HFF-Myc (cell line): ENCODE measurements around the gene PRSS53.

Experiments used
- DNase-seq: peaks from one replicate; pipeline ENCODE4 v3.0.0-alpha.2; 2011; ENCODE audit warnings: low read depth; ENCODE audit errors: extremely low read depth
- H3K4me3 ChIP-seq: replicated peaks from 2 replicates; pipeline ENCODE4 v1.5.1; 2011; ENCODE audit warnings: low read depth, mild to moderate bottlenecking, control low read depth, low read length
- TF ChIP-seq, protein P1 (sequence below): IDR thresholded peaks from 2 replicates; pipeline ENCODE4 v1.5.1; 2012; ENCODE audit warnings: mild to moderate bottlenecking, low read depth, low read length, control low read depth; ENCODE audit errors: missing control alignments

Gene PRSS53

DNA sequence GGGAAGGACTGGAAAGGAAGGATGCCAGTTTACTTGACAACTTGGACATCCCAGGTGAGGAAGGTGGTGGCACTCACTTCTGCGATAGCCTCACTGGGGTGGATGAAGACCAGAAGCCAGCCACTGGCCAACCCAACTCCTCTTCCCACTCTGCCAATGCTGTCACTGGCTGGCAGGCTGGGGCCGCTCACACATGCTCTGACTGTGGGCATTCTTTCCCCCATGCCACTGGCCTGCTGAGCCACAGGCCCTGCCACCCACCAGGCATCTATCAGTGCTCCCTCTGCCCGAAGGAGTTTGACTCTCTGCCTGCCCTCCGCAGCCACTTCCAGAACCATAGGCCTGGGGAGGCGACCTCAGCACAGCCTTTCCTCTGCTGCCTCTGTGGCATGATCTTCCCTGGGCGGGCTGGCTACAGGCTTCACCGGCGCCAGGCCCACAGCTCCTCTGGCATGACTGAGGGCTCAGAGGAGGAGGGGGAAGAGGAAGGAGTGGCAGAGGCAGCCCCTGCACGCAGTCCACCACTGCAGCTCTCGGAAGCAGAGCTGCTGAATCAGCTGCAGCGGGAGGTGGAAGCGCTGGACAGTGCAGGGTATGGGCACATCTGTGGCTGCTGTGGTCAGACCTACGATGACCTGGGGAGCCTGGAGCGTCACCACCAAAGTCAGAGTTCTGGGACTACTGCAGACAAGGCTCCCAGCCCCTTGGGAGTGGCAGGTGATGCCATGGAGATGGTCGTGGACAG, 10.0 kb downstream of the PRSS53 start:
- DNase-seq, result no peak
- TF ChIP-seq, protein P1, sequence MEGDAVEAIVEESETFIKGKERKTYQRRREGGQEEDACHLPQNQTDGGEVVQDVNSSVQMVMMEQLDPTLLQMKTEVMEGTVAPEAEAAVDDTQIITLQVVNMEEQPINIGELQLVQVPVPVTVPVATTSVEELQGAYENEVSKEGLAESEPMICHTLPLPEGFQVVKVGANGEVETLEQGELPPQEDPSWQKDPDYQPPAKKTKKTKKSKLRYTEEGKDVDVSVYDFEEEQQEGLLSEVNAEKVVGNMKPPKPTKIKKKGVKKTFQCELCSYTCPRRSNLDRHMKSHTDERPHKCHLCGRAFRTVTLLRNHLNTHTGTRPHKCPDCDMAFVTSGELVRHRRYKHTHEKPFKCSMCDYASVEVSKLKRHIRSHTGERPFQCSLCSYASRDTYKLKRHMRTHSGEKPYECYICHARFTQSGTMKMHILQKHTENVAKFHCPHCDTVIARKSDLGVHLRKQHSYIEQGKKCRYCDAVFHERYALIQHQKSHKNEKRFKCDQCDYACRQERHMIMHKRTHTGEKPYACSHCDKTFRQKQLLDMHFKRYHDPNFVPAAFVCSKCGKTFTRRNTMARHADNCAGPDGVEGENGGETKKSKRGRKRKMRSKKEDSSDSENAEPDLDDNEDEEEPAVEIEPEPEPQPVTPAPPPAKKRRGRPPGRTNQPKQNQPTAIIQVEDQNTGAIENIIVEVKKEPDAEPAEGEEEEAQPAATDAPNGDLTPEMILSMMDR, result no peak
- no peak overlapping the region for H3K4me3 ChIP-seq

DNA sequence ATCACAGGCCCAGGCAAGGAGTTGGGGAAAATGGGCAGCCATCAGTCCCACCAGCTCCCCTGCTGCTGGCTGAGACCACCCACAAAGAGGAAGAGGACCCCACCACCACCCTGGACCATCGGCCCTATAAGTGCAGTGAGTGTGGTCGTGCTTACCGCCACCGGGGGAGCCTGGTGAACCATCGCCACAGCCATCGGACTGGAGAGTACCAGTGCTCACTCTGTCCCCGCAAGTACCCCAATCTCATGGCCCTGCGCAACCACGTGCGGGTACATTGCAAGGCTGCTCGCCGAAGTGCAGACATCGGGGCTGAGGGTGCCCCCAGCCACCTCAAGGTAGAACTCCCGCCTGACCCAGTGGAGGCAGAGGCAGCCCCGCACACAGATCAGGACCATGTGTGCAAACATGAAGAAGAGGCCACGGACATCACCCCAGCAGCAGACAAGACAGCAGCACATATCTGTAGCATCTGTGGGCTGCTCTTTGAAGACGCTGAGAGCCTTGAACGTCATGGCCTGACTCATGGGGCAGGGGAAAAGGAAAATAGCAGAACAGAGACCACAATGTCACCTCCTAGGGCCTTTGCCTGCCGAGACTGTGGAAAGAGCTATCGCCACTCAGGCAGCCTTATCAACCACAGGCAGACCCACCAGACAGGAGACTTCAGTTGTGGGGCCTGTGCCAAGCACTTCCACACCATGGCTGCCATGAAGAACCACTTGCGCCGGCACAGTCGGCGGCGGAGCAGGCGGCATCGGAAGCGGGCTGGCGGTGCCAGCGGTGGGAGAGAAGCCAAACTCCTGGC, 10.9 kb downstream of the PRSS53 start:
- TF ChIP-seq, protein P1, result no peak
- DNase-seq, result no peak
- no peak overlapping the region for H3K4me3 ChIP-seq

DNA sequence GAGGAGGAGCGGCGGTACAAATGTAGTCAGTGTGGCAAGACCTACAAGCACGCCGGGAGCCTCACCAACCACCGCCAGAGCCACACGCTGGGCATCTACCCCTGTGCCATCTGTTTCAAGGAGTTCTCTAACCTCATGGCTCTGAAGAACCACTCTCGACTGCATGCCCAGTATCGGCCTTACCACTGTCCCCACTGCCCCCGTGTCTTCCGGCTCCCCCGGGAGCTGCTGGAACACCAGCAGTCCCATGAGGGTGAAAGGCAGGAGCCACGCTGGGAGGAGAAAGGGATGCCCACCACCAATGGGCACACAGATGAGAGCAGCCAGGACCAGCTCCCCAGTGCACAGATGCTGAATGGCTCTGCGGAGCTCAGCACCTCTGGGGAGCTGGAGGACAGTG, 11.7 kb downstream of the PRSS53 start:
- no peak overlapping the region for H3K4me3 ChIP-seq
- TF ChIP-seq, protein P1, result no peak
- no peak for DNase-seq

DNA sequence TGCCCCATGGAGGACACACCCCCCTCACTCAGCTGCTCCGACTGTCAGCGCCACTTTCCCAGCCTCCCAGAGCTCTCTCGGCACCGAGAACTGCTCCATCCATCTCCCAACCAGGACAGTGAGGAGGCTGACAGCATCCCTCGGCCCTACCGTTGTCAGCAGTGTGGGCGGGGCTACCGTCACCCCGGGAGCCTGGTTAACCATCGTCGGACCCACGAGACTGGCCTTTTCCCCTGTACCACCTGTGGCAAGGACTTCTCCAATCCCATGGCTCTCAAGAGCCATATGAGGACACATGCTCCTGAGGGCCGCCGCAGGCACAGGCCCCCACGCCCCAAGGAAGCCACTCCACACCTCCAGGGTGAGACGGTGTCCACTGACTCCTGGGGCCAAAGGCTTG, 12.4 kb downstream of the PRSS53 start:
- TF ChIP-seq, protein P1, result no peak
- no peak overlapping the region for H3K4me3 ChIP-seq
- no peak for DNase-seq

DNA sequence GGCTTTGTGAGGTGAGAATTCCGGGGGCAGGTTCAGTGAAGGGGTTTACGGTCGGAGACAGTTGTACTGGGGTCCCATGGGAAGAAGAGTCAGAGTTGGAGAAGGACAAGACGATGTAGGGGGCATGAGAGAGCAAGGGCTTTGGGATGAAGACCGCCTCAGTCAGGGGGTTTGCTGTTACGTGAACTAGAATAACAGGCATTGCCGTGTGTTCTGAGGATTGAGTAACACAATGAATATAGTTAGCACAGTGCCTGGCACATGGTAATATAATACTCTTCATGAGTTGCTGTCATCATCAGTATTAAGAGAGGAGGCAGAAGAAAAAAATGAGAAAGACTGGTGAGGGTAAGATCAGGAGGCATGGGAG, 13.9 kb downstream of the PRSS53 start:
- TF ChIP-seq, protein P1, result no peak
- H3K4me3 ChIP-seq, result peak overlapping the region; percentile 93
- DNase-seq, result no peak

DNA sequence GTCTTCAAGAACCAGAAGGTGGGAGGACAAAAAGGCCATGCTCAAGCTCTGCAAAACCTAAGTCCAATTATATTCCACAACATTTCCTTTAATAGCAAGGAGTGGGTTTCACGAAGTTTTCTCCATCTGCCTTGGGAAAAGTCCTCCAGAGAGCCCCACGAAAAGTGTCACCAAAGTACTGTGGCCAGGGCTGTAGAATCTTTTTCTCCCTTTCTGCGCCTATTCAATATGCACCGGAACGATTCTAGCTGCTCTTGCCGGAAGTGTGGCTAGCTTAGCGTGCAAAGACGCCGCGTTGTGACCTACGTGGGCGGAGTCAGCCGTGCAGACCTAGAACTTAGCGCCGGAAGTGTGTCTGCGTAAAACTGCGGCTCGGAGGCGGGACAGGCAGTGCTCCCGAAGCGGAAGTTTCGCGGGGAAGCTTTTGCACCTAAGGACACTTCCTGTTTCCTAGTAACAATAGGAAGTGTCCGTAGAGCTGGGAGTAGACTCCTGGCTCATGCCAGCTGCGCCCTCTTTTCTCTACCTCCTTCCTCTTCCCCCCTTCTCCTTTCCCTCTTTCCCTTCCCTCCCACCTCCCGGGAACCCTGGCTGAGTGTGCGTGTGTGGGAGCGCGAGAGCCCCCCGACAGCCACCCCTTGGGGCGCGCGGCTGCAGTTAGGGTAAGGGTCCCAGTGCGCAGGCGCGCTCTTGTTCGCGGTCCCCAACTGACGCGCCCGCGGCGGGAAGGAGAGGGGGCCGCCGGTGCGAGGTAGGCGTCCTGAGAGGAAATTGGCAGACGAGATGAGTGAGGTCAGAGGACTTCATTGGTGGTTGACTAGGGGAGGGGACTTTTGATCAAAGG, 14.6 kb downstream of the PRSS53 start, which contains the start of the genes ZNF646 and ZNF668:
Gene ZNF646 (plus strand): TSS at position 453 of the 844 bp plus-strand sequence. CDS start 1,903 bp downstream, outside the sequence.
Gene ZNF668 (minus strand): TSS at position 271 of the 844 bp plus-strand sequence. CDS start 9,781 bp downstream, outside the sequence.
- peak within 1 kb of the TSS; percentile 93 for H3K4me3 ChIP-seq
- TF ChIP-seq, protein P1, result no peak
- peak; percentile 97 for DNase-seq
